ENCODE results near the gene ARL15. TPM values are rescaled to one million over a fixed set of nuclear protein-coding genes. Genes with fewer than 3 reads are reported as not detected.

ARL15 gene
- total and polyA plus RNA-seq, 2 donors (not counting 1 experiment from before 2014, with no cell fraction given) = 5.8 to 20.5 TPM

GRCh38 chr5:54024466-54024865 is 285.9 kb downstream of the ARL15 start:
- intact Hi-C loops (cut with micrococcal nuclease) = no loop called here
- Histone ChIP-seq H3K4me2 (replicated peaks; ENCODE audit: low read depth, low read length, poor library complexity, severe bottlenecking) (no peak overlapping the region), H3K27ac (ENCODE audit: low read length in 2 of 2) (no peak overlapping the region), H3K79me2 (ENCODE audit: control insufficient read depth, insufficient read depth, low read length) (no peaks in the 10 kb centered on the region), H3K4me3 (ENCODE audit: control extremely low read depth in 1 of 5, extremely low read depth in 1 of 5, insufficient read depth in 1 of 5, low read depth in 2 of 5, low read length in 4 of 5) (no peak overlapping the region), H3K27me3 (replicated peaks in 1 of 4; ENCODE audit: control extremely low read depth in 1 of 4, control insufficient read depth in 3 of 4, insufficient read depth in 4 of 4, low read length in 3 of 4) (no peaks in the 10 kb centered on the region), H2AFZ (ENCODE audit: insufficient read depth, low read depth, low read length, poor library complexity, severe bottlenecking) (no peak overlapping the region), H3K9me3 (ENCODE audit: control extremely low read depth in 1 of 3, control insufficient read depth in 2 of 3, insufficient read depth in 1 of 3, low read length in 2 of 3) (no peaks in the 10 kb centered on the region), H4K20me1 (ENCODE audit: control insufficient read depth, insufficient read depth, low read length, poor library complexity, severe bottlenecking) (no peaks in the 10 kb centered on the region), H3K9ac (ENCODE audit: low read length) (no peak overlapping the region), H3K36me3 (replicated peaks in 1 of 2; ENCODE audit: control extremely low read depth in 1 of 2, control insufficient read depth in 1 of 2, extremely low read depth in 1 of 2, insufficient read depth in 2 of 2, low read length in 1 of 2) (no peaks in the 10 kb centered on the region), H3K4me1 (ENCODE audit: control insufficient read depth in 2 of 2, insufficient read depth in 2 of 2, low read length in 2 of 2) (no peaks in the 10 kb centered on the region)
- ChIA-PET CTCF (no interaction called here), POLR2A (no interaction called here)
- no CpG with 5 or more reads among the region's 1 CpG for WGBS (ENCODE audit: insufficient coverage)
- ATAC-seq (ENCODE audit: low read depth) = no peak
- no peak for TF ChIP-seq CTCF (IDR thresholded peaks at IDR 0.05)
- no peak for TF ChIP-seq EZH2 (IDR thresholded peaks at IDR 0.05; ENCODE audit: borderline replicate concordance, insufficient read depth, low read depth, low read length, poor library complexity, severe bottlenecking)
- no peak overlapping the region for H3K4me3 Mint-ChIP-seq
- no peak overlapping the region for H3K27ac Mint-ChIP-seq
- H3K4me1 Mint-ChIP-seq = no peaks in the 10 kb centered on the region
- no peaks in the 10 kb centered on the region for H3K9me3 Mint-ChIP-seq (ENCODE audit: insufficient read depth)
- DNase-seq = no peak
- H3K27me3 Mint-ChIP-seq = no peaks in the 10 kb centered on the region

- ChIA-PET CTCF (no interaction called here), POLR2A (no interaction called here)
- Mint-ChIP-seq H3K9me3 (ENCODE audit: insufficient read depth) (no peaks in the 10 kb centered on the region), H3K27me3 (no peaks in the 10 kb centered on the region), H3K4me3 (no peak overlapping the region), H3K27ac (no peak overlapping the region), H3K4me1 (no peaks in the 10 kb centered on the region)
- 40% methylated on average over 1 of the region's 3 CpGs for WGBS (ENCODE audit: insufficient coverage)
- H3K79me2 ChIP-seq (ENCODE audit: control insufficient read depth, insufficient read depth, low read length) = no peaks in the 10 kb centered on the region
- H2AFZ ChIP-seq (ENCODE audit: insufficient read depth, low read depth, low read length, poor library complexity, severe bottlenecking) = no peak overlapping the region
- H3K9ac ChIP-seq (ENCODE audit: low read length) = no peak overlapping the region
- H3K27me3 ChIP-seq (replicated peaks in 1 of 4; ENCODE audit: control extremely low read depth in 1 of 4, control insufficient read depth in 3 of 4, insufficient read depth in 4 of 4, low read length in 3 of 4) = no peaks in the 10 kb centered on the region
- no peak overlapping the region for H3K4me3 ChIP-seq (ENCODE audit: control extremely low read depth in 1 of 5, extremely low read depth in 1 of 5, insufficient read depth in 1 of 5, low read depth in 2 of 5, low read length in 4 of 5)
- TF ChIP-seq CTCF (IDR thresholded peaks at IDR 0.05) (no peak), EZH2 (IDR thresholded peaks at IDR 0.05; ENCODE audit: borderline replicate concordance, insufficient read depth, low read depth, low read length, poor library complexity, severe bottlenecking) (no peak)
- H3K9me3 ChIP-seq (ENCODE audit: control extremely low read depth in 1 of 3, control insufficient read depth in 2 of 3, insufficient read depth in 1 of 3, low read length in 2 of 3) = no peaks in the 10 kb centered on the region
- no peaks in the 10 kb centered on the region for H3K4me1 ChIP-seq (ENCODE audit: control insufficient read depth in 2 of 2, insufficient read depth in 2 of 2, low read length in 2 of 2)
- no peak for DNase-seq
- H3K36me3 ChIP-seq (replicated peaks in 1 of 2; ENCODE audit: control extremely low read depth in 1 of 2, control insufficient read depth in 1 of 2, extremely low read depth in 1 of 2, insufficient read depth in 2 of 2, low read length in 1 of 2) = no peaks in the 10 kb centered on the region
- ATAC-seq (ENCODE audit: low read depth) = no peak
- no peak overlapping the region for H3K4me2 ChIP-seq (replicated peaks; ENCODE audit: low read depth, low read length, poor library complexity, severe bottlenecking)
- H3K27ac ChIP-seq (ENCODE audit: low read length in 2 of 2) = no peak overlapping the region
- intact Hi-C loops (cut with micrococcal nuclease) = no loop called here
- no peaks in the 10 kb centered on the region for H4K20me1 ChIP-seq (ENCODE audit: control insufficient read depth, insufficient read depth, low read length, poor library complexity, severe bottlenecking)
These were observed 288.1 kb downstream of the ARL15 start for GRCh38 chr5:54022223-54022622.

All from B cell (primary cell).